ENCODE data around the gene LYPD6B. TPM values are rescaled to one million over a fixed set of nuclear protein-coding genes. Genes with fewer than 3 reads are reported as not detected.

The LYPD6B gene
- total and polyA plus RNA-seq, 2 donors from 2014 or later = 9.4 to 17.6 TPM

DNA sequence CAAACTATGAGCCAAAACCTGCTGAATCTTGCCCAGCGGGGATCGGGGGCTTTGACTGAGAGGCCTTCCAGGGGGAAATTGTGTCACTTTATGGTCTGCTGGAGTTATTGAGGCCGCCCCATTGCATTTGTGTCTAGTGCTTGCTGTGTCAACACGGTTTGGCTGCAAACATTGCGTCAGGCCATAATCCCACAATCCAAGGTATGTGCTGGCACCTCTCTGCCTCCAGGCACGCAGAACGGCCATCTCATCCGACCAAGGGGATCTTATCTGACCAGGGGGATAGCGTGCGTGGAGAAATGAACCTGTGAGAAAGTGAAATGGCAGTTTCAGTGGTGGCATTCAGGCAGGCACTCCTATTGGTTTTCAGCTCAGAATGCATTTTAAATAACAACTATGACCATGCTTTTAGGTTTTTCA lies 18.1 kb upstream of the LYPD6B start:
- no peak overlapping the region for H3K27ac ChIP-seq (ENCODE audit: low read depth in 2 of 2, low read length in 2 of 2)
- intact Hi-C loops (cut with DNase I) = no loop called here
- DNase-seq = no peak

DNA sequence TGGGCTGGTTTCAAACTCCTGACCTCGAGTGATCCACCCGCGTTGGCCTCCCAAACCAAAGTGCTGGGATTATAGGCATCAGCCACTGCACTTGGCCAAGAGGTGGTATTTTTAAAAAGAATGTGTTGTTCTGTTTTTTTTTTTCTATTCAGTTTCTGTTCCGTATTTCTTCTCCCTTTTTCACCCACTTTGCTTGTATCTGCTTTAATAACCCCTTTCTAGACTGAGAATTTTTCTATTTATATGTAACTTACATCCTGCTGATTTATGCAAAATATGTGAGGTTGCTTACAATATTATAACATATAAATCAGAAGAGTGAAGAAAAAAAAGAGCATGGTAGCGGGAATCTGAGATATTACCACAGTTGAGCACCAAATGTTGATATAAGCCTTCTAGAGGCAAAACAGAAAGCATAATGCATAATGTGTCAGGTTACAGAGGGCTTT lies 17.2 kb upstream of the LYPD6B start:
- TF ChIP-seq, protein P1, sequence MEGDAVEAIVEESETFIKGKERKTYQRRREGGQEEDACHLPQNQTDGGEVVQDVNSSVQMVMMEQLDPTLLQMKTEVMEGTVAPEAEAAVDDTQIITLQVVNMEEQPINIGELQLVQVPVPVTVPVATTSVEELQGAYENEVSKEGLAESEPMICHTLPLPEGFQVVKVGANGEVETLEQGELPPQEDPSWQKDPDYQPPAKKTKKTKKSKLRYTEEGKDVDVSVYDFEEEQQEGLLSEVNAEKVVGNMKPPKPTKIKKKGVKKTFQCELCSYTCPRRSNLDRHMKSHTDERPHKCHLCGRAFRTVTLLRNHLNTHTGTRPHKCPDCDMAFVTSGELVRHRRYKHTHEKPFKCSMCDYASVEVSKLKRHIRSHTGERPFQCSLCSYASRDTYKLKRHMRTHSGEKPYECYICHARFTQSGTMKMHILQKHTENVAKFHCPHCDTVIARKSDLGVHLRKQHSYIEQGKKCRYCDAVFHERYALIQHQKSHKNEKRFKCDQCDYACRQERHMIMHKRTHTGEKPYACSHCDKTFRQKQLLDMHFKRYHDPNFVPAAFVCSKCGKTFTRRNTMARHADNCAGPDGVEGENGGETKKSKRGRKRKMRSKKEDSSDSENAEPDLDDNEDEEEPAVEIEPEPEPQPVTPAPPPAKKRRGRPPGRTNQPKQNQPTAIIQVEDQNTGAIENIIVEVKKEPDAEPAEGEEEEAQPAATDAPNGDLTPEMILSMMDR (IDR thresholded peaks at IDR 0.05; ENCODE audit: borderline replicate concordance, extremely low read depth, insufficient read depth) = no peak
- no peak for FAIRE-seq
- no peak overlapping the region for H3K4me3 ChIP-seq (ENCODE audit: low read length in 3 of 3)
- H3K27me3 ChIP-seq (ENCODE audit: control insufficient read depth, insufficient read depth, low read length) = no peaks in the 10 kb centered on the region
- no peak overlapping the region for H3K27ac ChIP-seq (ENCODE audit: low read depth in 2 of 2, low read length in 2 of 2)
- no peak overlapping the region for H3K9ac ChIP-seq (ENCODE audit: low read length in 3 of 3)
- peaks cover 0 to 2% (median 0%) of the 10 kb centered on the region in 3 donors for H3K4me1 ChIP-seq (ENCODE audit: control insufficient read depth in 2 of 3, insufficient read depth in 2 of 3, low read depth in 1 of 3, low read length in 3 of 3)
- intact Hi-C loops (cut with DNase I) = no loop called here
- no peaks in the 10 kb centered on the region for H3K9me3 ChIP-seq (ENCODE audit: control insufficient read depth in 2 of 3, insufficient read depth in 1 of 3, low read length in 3 of 3)
- DNase-seq = no peak
- H3K36me3 ChIP-seq (ENCODE audit: control insufficient read depth in 2 of 3, insufficient read depth in 3 of 3, low read length in 3 of 3) = no peaks in the 10 kb centered on the region

More for the DNA sequence above, 18.1 kb upstream of the LYPD6B start:
- no peak overlapping the region for H3K4me3 ChIP-seq (ENCODE audit: low read length in 3 of 3)
- H3K27me3 ChIP-seq (ENCODE audit: control insufficient read depth, insufficient read depth, low read length) = no peaks in the 10 kb centered on the region
- no peaks in the 10 kb centered on the region for H3K9me3 ChIP-seq (ENCODE audit: control insufficient read depth in 2 of 3, insufficient read depth in 1 of 3, low read length in 3 of 3)
- no peak for FAIRE-seq
- peaks cover 0 to 2% (median 0%) of the 10 kb centered on the region in 3 donors for H3K4me1 ChIP-seq (ENCODE audit: control insufficient read depth in 2 of 3, insufficient read depth in 2 of 3, low read depth in 1 of 3, low read length in 3 of 3)
- no peaks in the 10 kb centered on the region for H3K36me3 ChIP-seq (ENCODE audit: control insufficient read depth in 2 of 3, insufficient read depth in 3 of 3, low read length in 3 of 3)
- TF ChIP-seq, protein P1 (IDR thresholded peaks at IDR 0.05; ENCODE audit: borderline replicate concordance, extremely low read depth, insufficient read depth) = no peak
- H3K9ac ChIP-seq (ENCODE audit: low read length in 3 of 3) = no peak overlapping the region

DNA sequence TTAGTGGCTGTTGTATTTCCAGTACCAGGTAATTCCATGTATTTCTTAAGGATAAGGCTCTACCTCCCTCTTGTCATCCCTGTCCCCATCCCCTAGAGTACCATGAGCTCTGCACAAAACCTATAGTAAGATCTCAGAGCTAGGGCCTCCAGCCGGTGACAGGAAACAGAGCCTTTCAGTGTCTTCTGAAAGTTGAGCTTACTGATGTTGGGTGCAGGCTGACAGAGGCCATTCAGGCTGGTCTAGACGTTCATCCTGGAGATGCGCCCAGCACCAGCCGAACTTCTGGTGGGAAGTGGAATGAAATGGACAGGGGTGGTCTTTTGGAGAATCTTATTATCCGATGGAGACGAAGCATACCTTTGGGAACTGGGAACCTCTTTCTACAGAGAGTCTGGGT lies 16.7 kb upstream of the LYPD6B start:
- DNase-seq (no peak), FAIRE-seq (no peak)
- Histone ChIP-seq H3K9me3 (ENCODE audit: control insufficient read depth in 2 of 3, insufficient read depth in 1 of 3, low read length in 3 of 3) (no peaks in the 10 kb centered on the region), H3K4me3 (ENCODE audit: low read length in 3 of 3) (no peak overlapping the region), H3K36me3 (ENCODE audit: control insufficient read depth in 2 of 3, insufficient read depth in 3 of 3, low read length in 3 of 3) (no peaks in the 10 kb centered on the region), H3K27ac (ENCODE audit: low read depth in 2 of 2, low read length in 2 of 2) (no peak overlapping the region), H3K27me3 (ENCODE audit: control insufficient read depth, insufficient read depth, low read length) (no peaks in the 10 kb centered on the region), H3K9ac (ENCODE audit: low read length in 3 of 3) (no peak overlapping the region), H3K4me1 (ENCODE audit: control insufficient read depth in 2 of 3, insufficient read depth in 2 of 3, low read depth in 1 of 3, low read length in 3 of 3) (peaks cover 0 to 2% (median 0%) of the 10 kb centered on the region in 3 donors)
- intact Hi-C loops (cut with DNase I) = no loop called here
- TF ChIP-seq, protein P1 (IDR thresholded peaks at IDR 0.05; ENCODE audit: borderline replicate concordance, extremely low read depth, insufficient read depth) = no peak

DNA sequence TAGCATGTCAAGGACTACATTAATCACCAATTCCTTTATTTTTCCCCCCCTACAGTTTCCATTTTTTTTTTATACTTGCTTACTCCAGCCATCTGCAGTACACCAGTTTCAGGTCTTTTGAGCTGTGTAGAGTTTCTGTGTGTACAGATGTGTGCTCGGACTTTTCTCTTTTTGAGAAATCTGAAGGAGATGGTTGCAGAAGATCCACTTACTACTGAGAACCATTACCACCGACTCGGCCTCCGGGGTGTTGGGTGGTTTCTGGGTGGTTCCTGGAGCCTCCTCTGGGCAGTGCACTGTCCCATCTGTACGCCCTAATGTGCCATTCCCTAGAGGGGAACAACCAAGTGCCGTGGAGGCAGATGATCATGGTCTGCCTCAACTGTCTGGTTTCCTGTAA lies 15.4 kb upstream of the LYPD6B start:
- intact Hi-C loops (cut with DNase I) = no loop called here
- Histone ChIP-seq H3K9ac (ENCODE audit: low read length in 3 of 3) (no peak overlapping the region), H3K4me3 (ENCODE audit: low read length in 3 of 3) (no peak overlapping the region), H3K27me3 (ENCODE audit: control insufficient read depth, insufficient read depth, low read length) (no peaks in the 10 kb centered on the region), H3K4me1 (ENCODE audit: control insufficient read depth in 2 of 3, insufficient read depth in 2 of 3, low read depth in 1 of 3, low read length in 3 of 3) (no peaks in the 10 kb centered on the region), H3K27ac (ENCODE audit: low read depth in 2 of 2, low read length in 2 of 2) (no peak overlapping the region), H3K36me3 (ENCODE audit: control insufficient read depth in 2 of 3, insufficient read depth in 3 of 3, low read length in 3 of 3) (no peaks in the 10 kb centered on the region), H3K9me3 (ENCODE audit: control insufficient read depth in 2 of 3, insufficient read depth in 1 of 3, low read length in 3 of 3) (no peaks in the 10 kb centered on the region)
- TF ChIP-seq, protein P1 (IDR thresholded peaks at IDR 0.05; ENCODE audit: borderline replicate concordance, extremely low read depth, insufficient read depth) = no peak
- DNase-seq = no peak
- FAIRE-seq = no peak

All from kidney (tissue), 14 donors.